B cell (primary cell): ENCODE data around the gene LRRC3.

Experiments
- EZH2 ChIP-seq: IDR thresholded peaks from 2 replicates; pipeline ENCODE4 v1.6.1; 2012; ENCODE audit warnings: borderline replicate concordance, low read depth, mild to moderate bottlenecking, moderate library complexity, low read length; ENCODE audit not compliant: insufficient read depth, poor library complexity, severe bottlenecking
- TF ChIP-seq, protein P1 (sequence below): fragments of 200-600 bp; IDR thresholded peaks from one replicate; pipeline ENCODE4 v1.8.0; 2022; ENCODE audit warnings: antibody characterized with exemption, mild to moderate bottlenecking

DNA sequence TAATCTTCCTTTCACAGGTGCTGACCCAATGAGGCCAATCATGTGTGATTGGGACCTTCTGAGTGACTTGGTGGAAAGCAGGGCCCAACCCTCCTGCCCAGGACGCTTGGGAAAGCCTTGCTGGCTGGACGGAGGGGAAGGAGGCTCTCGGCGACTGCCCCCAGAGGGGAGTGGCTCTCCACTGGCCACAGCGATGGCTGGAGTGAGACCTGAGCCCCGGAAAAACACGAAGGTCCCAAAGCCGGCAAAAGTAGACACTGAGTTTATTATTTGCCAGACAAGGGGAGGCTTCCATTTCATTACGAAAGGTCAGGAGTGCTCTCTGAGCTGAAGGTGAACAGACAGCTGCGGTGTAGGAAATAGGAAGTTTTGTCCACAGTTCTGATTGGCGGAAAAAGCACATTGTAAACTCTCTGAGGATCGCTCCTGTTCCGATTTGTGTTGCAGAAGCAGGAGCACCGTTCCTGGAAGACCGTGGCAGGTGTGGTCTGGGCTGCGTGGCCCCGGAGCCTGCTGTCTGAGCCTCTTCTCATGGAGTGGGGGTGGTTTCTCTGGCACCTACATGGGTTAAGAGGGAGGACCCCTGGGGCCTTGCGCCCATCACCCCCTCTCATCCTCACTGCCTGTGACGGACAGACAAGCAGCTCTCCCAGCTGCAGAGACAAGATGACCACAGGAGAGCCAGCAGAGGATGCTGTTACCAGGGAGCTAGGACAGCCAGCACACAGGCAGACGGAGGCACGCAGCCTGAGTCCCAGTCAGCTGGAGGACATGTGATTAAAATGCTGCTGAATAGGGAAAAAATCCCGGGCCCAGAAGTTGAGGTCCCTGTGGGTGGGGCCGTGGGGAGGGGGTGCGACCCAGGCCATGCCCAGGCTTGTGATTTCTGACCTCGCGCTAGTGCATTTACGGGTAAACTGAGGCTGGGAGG is 43.2 kb downstream of the LRRC3 start:
- TF ChIP-seq, protein P1, sequence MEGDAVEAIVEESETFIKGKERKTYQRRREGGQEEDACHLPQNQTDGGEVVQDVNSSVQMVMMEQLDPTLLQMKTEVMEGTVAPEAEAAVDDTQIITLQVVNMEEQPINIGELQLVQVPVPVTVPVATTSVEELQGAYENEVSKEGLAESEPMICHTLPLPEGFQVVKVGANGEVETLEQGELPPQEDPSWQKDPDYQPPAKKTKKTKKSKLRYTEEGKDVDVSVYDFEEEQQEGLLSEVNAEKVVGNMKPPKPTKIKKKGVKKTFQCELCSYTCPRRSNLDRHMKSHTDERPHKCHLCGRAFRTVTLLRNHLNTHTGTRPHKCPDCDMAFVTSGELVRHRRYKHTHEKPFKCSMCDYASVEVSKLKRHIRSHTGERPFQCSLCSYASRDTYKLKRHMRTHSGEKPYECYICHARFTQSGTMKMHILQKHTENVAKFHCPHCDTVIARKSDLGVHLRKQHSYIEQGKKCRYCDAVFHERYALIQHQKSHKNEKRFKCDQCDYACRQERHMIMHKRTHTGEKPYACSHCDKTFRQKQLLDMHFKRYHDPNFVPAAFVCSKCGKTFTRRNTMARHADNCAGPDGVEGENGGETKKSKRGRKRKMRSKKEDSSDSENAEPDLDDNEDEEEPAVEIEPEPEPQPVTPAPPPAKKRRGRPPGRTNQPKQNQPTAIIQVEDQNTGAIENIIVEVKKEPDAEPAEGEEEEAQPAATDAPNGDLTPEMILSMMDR, result no peak
- TF ChIP-seq EZH2, result no peak
